Measurements from ENCODE around the gene PRKACB. TPM values are rescaled to one million over a fixed set of nuclear protein-coding genes. Genes with fewer than 3 reads are reported as not detected.

Gene PRKACB
- total RNA-seq, 1 donor from 2014 or later: 31.9 TPM

DNA sequence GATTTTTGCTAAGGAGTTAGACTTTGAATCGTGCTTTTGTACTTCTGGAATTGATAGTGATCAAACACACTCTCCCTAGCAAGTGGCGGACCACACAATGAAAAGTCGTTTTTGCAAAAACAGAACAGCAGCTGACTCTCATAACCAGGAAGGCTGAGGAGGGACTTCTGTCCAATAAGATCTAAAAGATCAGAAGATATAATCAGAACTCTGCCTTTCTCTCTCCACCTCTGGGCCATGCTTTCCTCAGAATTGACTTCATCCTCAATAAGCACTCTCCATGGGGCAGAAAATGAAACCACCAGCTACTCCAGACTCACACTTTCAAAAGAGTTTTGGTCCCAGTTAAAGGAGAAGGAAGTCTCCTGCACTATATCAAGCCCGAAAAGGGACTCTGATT, 102.1 kb downstream of the PRKACB start:
- DNase-seq (no peak), ATAC-seq (no peak)
- H3K4me1 ChIP-seq: no peaks in the 10 kb centered on the region
- H3K27ac ChIP-seq: no peak overlapping the region
- no peak for TF ChIP-seq CTCF (IDR thresholded peaks at IDR 0.05)
- H3K4me3 ChIP-seq: no peak overlapping the region
- H3K9me3 ChIP-seq: no peaks in the 10 kb centered on the region
- intact Hi-C loops (cut with DNase I): no loop called here
- H3K36me3 ChIP-seq: no peaks in the 10 kb centered on the region
- no peaks in the 10 kb centered on the region for H3K27me3 ChIP-seq

GRCh38 chr1:84247425-84248220, 103.6 kb downstream of the PRKACB start:
- H3K4me1 ChIP-seq: no peaks in the 10 kb centered on the region
- no peaks in the 10 kb centered on the region for H3K9me3 ChIP-seq
- intact Hi-C loops (cut with DNase I): no loop called here
- DNase-seq: no peak
- no peak overlapping the region for H3K4me3 ChIP-seq
- no peak overlapping the region for H3K27ac ChIP-seq
- no peaks in the 10 kb centered on the region for H3K36me3 ChIP-seq
- no peaks in the 10 kb centered on the region for H3K27me3 ChIP-seq
- no peak for TF ChIP-seq CTCF (IDR thresholded peaks at IDR 0.05)
- no peak for ATAC-seq

DNA sequence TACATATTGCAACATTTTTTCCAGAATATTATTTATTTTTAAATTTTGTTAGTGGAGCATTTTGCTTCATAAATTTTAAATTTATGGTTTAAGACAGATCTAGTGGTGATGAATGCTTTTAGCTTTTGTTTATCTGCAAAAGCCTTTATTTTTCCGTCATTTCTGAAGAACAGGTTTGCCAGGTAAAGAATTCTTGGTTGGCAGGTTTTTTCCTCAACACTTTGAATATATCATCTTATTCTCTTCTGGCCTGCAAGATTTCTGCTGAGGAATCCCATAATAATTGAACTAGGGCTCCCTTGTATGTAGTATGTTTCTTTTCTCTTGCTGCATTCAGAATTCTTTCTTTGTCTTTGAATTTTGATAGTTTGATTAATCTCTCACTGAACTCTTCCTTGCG, 106.6 kb downstream of the PRKACB start:
- ATAC-seq (no peak), DNase-seq (no peak)
- TF ChIP-seq CTCF (IDR thresholded peaks at IDR 0.05): no peak
- no peaks in the 10 kb centered on the region for H3K4me1 ChIP-seq
- intact Hi-C loops (cut with DNase I): no loop called here
- no peak overlapping the region for H3K27ac ChIP-seq
- no peak overlapping the region for H3K4me3 ChIP-seq
- no peaks in the 10 kb centered on the region for H3K27me3 ChIP-seq
- no peaks in the 10 kb centered on the region for H3K36me3 ChIP-seq
- H3K9me3 ChIP-seq: no peaks in the 10 kb centered on the region

GRCh38 chr1:84253036-84253435, 109.0 kb downstream of the PRKACB start:
- Histone ChIP-seq H3K36me3 (no peaks in the 10 kb centered on the region), H3K27ac (no peak overlapping the region), H3K9me3 (no peaks in the 10 kb centered on the region), H3K27me3 (no peaks in the 10 kb centered on the region), H3K4me3 (no peak overlapping the region), H3K4me1 (no peaks in the 10 kb centered on the region)
- intact Hi-C loops (cut with DNase I): no loop called here
- ATAC-seq: no peak
- DNase-seq: no peak
- TF ChIP-seq CTCF (IDR thresholded peaks at IDR 0.05): no peak

DNA sequence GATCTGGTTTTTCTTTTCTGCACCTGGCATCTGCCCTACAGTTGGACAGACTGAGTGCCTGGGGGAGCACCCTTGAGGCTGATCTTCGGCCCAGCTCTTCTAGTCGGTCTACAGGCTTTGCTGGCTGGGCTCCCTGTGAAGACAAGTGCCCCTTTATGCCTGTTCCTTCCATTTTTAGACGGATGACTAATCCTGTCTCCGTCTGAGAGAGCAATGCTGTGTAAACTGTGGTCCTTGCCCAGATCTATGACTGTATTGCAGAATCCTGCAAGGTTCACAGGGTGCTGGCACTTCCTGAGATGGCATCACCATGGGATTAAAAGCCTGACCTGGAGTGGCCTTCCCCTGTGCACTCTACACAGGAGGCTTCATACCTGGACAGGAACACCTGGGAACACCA, 109.8 kb downstream of the PRKACB start:
- no peaks in the 10 kb centered on the region for H3K4me1 ChIP-seq
- H3K9me3 ChIP-seq: no peaks in the 10 kb centered on the region
- H3K4me3 ChIP-seq: no peak overlapping the region
- peak; percentile 68 for DNase-seq
- ATAC-seq: peak; percentile 93
- intact Hi-C loops (cut with DNase I): no loop called here
- TF ChIP-seq CTCF (IDR thresholded peaks at IDR 0.05): no peak
- no peaks in the 10 kb centered on the region for H3K27me3 ChIP-seq
- no peak overlapping the region for H3K27ac ChIP-seq
- no peaks in the 10 kb centered on the region for H3K36me3 ChIP-seq

All from upper lobe of right lung (tissue), 1 donor.